Testis (tissue), 3 donors: Measurements from ENCODE around the gene MYO15B. TPM values are rescaled to one million over a fixed set of nuclear protein-coding genes. Genes with fewer than 3 reads are reported as not detected.

Experiments used
- DNase-seq: peaks from one replicate; pipeline ENCODE4 v3.0.0-alpha.2; 2019
- H3K27ac ChIP-seq, 2 donors: fragments of 200-600 bp; sonication (generic); one replicate each; pipeline ENCODE4 v1.5.1; 2019
- H3K27me3 ChIP-seq: fragments of 200-600 bp; sonication (generic); one replicate; pipeline ENCODE4 v1.5.1; 2019
- H3K36me3 ChIP-seq: fragments of 200-600 bp; sonication (generic); one replicate; pipeline ENCODE4 v1.5.1; 2017; ENCODE audit warnings: low read depth; ENCODE audit errors: missing control alignments
- H3K4me1 ChIP-seq: fragments of 200-600 bp; sonication (generic); one replicate; pipeline ENCODE4 v1.5.1; 2019
- H3K4me3 ChIP-seq, 2 donors: fragments of 200-600 bp; sonication (generic); one replicate each; pipeline ENCODE4 v1.5.1; 2017 to 2019
- H3K9me3 ChIP-seq: fragments of 200-600 bp; sonication (generic); one replicate; pipeline ENCODE4 v1.5.1; 2017
- CTCF ChIP-seq, 3 experiments: fragments of 450-650 bp in 2 of 3; fragments of 200-600 bp in 1 of 3; sonication (generic) in 1 of 3; IDR thresholded peaks; one replicate each; pipeline ENCODE4 v1.5.1; 2016 to 2019; ENCODE audit warnings: antibody characterized with exemption in 3 of 3, mild to moderate bottlenecking in 2 of 3, moderate library complexity in 1 of 3
- POLR2A ChIP-seq: fragments of 450-650 bp; IDR thresholded peaks from one replicate; pipeline ENCODE4 v1.6.1; 2017; ENCODE audit warnings: antibody characterized with exemption, mild to moderate bottlenecking, moderate library complexity
- WGBS, 2 donors: methylation state at CpG; one replicate each; pipeline ENCODE4 v1.1.5; 2018; 5-methylcytosine and 5-hydroxymethylcytosine counted together
- intact Hi-C: fragments of 100-400 bp; cut with DNase I; formaldehyde crosslinking; loops from one replicate; pipeline ENCODE4 v1.15.1; 2023; ENCODE audit warnings: low total_unique reads
- polyA plus RNA-seq: library from polyadenylated mRNA; stranded (reverse); fragments of 350-450 nt; fragmentation: Illumina TruSeq; extraction: RNeasy Lipid Tissue Mini Kit (QIAGEN cat#74804); gene quantifications from one replicate; pipeline ENCODE4 v1.2.3, GENCODE V29; 2014; ENCODE audit warnings: low read depth, low replicate concordance; ENCODE audit not compliant: insufficient read depth
- total RNA-seq, 2 donors: library from RNA; depleted of rRNA; stranded (reverse); fragments of >200 nt; gene quantifications; one replicate each; pipeline ENCODE4 v1.2.3, GENCODE V29; 2016

The MYO15B gene
- total and polyA plus RNA-seq, 3 donors from 2014 or later: 70.4 to 142 (median 139) TPM

- H3K27ac ChIP-seq: peak overlapping the region in 1 of 2 donors; percentile 76
- TF ChIP-seq CTCF (IDR thresholded peaks at IDR 0.05) (no peak), POLR2A (no peak)
- intact Hi-C loops: no loop called here
- H3K4me3 ChIP-seq: no peak overlapping the region
- no peaks in the 10 kb centered on the region for H3K9me3 ChIP-seq
- no peaks in the 10 kb centered on the region for H3K27me3 ChIP-seq
- peaks cover 41% of the 10 kb centered on the region for H3K4me1 ChIP-seq
- no peaks in the 10 kb centered on the region for H3K36me3 ChIP-seq
- 81 to 86% methylated on average over 11 to 12 of the region's 12 CpGs for WGBS, 2 donors
- no peak for DNase-seq
Observed at GRCh38 chr17:75632428-75632827, 44.8 kb downstream of the MYO15B start.

- no peaks in the 10 kb centered on the region for H3K9me3 ChIP-seq
- H3K4me1 ChIP-seq: peaks cover 41% of the 10 kb centered on the region
- intact Hi-C loops: no loop called here
- WGBS, 2 donors: 21 to 24% methylated on average over 6 to 19 of the region's 19 CpGs
- TF ChIP-seq POLR2A (no peak), CTCF (IDR thresholded peaks at IDR 0.05) (peak; percentile 93)
- peak within 1 kb of the TSS; percentile 60 to 76 for H3K27ac ChIP-seq
- no peaks in the 10 kb centered on the region for H3K36me3 ChIP-seq
- peak; percentile 92 for DNase-seq
- no peak within 1 kb of the TSS for H3K4me3 ChIP-seq
- no peaks in the 10 kb centered on the region for H3K27me3 ChIP-seq
Observed at GRCh38 chr17:75632863-75633485, 45.4 kb downstream of the MYO15B start, which contains the start of gene SMIM5. Gene SMIM5 (plus strand): TSS chr17:75633434. CDS start chr17:75640202, 6,768 bp downstream.

GRCh38 chr17:75633486-75634375 lies 46.1 kb downstream of the MYO15B start:
- TF ChIP-seq CTCF (IDR thresholded peaks at IDR 0.05) (peak in 2 of 3 experiments; percentile 58 to 61), POLR2A (no peak)
- H3K9me3 ChIP-seq: no peaks in the 10 kb centered on the region
- intact Hi-C loops: no loop called here
- no peak overlapping the region for H3K4me3 ChIP-seq
- peak; percentile 96 for DNase-seq
- H3K27ac ChIP-seq: peak overlapping the region; percentile 60 to 76
- H3K4me1 ChIP-seq: peaks cover 41% of the 10 kb centered on the region
- H3K36me3 ChIP-seq: no peaks in the 10 kb centered on the region
- no peaks in the 10 kb centered on the region for H3K27me3 ChIP-seq
- 24 to 50% methylated on average over 21 to 27 of the region's 27 CpGs for WGBS, 2 donors

- TF ChIP-seq CTCF (IDR thresholded peaks at IDR 0.05): no peak
- Histone ChIP-seq H3K36me3 (no peaks in the 10 kb centered on the region), H3K27ac (peak overlapping the region in 1 of 2 donors; percentile 29), H3K4me1 (peaks cover 41% of the 10 kb centered on the region), H3K27me3 (no peaks in the 10 kb centered on the region), H3K9me3 (no peaks in the 10 kb centered on the region), H3K4me3 (no peak overlapping the region)
- no peak for DNase-seq
- 63 to 88% methylated on average over 4 to 9 of the region's 9 CpGs for WGBS, 2 donors
- intact Hi-C loops: no loop called here
Observed at GRCh38 chr17:75634376-75634740, 46.8 kb downstream of the MYO15B start.
